Measurements from ENCODE around the gene FRMD4A.
"Not testable (repeated sequence)": the region's sequence is repeated elsewhere in the genome, so short reads cannot be mapped to it uniquely, and the experiment has no call there.

The FRMD4A gene

DNA sequence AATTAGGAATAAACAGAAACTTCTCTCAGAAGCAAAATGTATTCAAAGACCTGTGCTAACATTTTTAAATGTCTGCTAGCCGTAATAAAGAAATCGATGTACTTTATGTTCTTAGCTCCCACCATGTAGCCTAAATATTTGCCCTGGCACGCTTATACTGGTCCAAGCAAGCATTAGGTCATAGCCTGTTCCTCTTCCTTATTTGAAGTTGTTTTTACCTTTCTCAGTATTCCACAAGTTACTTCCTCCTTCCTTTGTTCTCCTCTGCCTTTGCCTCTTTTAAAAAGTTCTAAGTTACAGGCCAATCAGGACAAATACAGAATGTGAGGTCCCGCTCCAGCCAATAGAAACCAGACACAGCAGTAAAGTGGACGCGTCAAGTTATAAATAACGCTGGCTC, 288.7 kb downstream of the FRMD4A start:
- not testable (repeated sequence) for DNase-seq, H3K4me3 Mint-ChIP-seq, H3K4me1 Mint-ChIP-seq, H3K27me3 Mint-ChIP-seq, H3K9me3 Mint-ChIP-seq, ATAC-seq, H3K27ac Mint-ChIP-seq

DNA sequence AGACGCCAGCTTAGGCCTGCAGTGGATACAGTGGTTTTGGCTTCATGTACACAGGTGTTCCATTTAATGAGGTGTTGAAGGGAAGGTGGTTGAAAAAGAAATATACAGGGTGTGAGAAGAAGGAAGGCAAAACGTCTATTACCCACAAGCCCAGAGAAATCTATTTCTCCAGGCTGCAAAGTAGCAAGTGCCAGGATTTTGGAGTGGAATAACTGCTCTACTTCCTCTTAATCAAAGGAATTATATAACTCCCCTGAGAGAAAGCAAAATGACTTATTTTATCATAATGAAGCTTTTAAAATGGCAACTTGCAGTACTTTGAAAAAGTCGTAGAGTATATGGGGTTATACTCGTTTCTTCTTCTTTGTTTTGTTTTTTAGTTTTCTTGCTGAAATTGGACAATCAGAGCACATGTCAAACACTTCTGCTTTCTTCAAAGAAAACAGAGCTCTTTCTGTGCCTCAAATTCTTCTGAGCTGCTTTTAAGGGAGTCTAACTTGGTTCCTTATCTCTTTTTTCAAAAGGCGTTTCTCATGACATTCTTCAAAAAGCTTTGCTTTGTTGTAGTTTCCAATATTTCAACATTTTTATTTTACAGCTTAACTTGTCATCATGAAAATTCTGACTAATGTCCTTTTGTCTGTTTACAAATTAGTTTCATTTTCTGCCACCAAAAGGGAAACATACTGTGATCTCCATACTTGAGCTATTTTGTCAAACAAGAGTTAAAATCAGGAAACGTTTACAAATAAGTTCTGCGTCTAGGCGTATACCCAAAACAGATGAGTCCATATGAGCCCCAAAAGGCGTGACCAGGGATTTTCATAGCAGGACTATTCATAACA, 289.7 kb downstream of the FRMD4A start:
- no peaks in the 10 kb centered on the region for H3K4me1 Mint-ChIP-seq
- no peak overlapping the region for H3K4me3 Mint-ChIP-seq
- no peaks in the 10 kb centered on the region for H3K27me3 Mint-ChIP-seq
- peak overlapping the region in 1 of 2 donors; percentile 10 for H3K27ac Mint-ChIP-seq
- ATAC-seq = no peak
- no peak for DNase-seq
- no peaks in the 10 kb centered on the region for H3K9me3 Mint-ChIP-seq

DNA sequence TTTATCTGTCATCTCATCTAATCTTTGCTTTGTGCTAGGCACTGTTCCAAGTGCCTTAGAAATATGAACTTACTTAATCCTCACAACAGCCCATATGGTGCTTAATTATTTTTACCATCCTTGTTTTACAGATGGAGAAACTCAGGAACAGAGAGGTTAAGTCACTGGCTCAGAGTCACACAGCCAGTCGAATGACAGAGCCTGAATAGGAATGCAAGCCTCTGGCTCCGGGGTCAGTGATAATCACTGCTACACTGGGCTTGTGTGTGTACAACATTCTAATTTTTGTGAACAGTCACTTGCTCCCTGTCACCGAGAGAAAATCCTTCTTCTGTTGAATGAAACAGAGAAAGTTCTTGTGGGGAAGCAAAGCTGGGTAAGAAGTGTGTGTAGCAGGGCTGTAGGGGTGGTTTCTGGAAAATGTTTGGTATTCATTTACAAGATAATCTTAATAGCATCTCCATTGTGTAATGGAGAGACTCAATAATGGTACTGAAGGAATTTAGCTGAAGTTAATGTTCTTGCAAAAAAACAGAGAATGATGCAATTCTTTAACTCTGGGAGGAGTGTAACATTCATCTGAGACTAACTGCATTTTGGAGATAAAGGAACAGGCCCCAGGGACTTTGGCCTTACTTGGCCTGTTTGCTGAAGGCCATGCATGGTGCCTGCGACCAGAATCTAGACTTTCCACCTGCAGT, 290.6 kb downstream of the FRMD4A start:
- no peaks in the 10 kb centered on the region for H3K9me3 Mint-ChIP-seq
- DNase-seq = no peak
- no peaks in the 10 kb centered on the region for H3K27me3 Mint-ChIP-seq
- no peak overlapping the region for H3K27ac Mint-ChIP-seq
- no peaks in the 10 kb centered on the region for H3K4me1 Mint-ChIP-seq
- ATAC-seq = no peak
- H3K4me3 Mint-ChIP-seq = no peak overlapping the region

DNA sequence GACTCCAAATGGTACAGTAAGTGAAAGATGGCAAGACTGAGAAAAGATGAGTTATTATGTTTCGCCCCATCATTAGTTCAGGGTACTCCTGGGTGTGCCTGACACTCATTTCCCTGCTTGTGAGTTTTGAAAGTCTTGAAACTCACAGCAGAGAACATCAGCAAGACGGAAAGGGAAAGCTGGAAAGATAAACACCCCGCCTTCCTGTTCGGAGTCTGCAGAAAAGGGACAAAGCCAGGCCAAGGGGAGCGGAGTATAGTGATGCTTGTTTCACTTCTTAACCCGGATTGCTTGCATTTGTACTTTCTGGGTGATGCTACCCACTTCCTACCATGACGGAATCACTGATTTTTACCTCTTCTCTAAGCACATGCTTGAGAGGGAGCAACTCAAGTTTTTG, 294.5 kb downstream of the FRMD4A start:
- no peak for ATAC-seq
- H3K4me3 Mint-ChIP-seq = no peak overlapping the region
- no peaks in the 10 kb centered on the region for H3K9me3 Mint-ChIP-seq
- no peak for DNase-seq
- no peaks in the 10 kb centered on the region for H3K27me3 Mint-ChIP-seq
- no peak overlapping the region for H3K27ac Mint-ChIP-seq
- H3K4me1 Mint-ChIP-seq = peaks cover 6% of the 10 kb centered on the region

DNA sequence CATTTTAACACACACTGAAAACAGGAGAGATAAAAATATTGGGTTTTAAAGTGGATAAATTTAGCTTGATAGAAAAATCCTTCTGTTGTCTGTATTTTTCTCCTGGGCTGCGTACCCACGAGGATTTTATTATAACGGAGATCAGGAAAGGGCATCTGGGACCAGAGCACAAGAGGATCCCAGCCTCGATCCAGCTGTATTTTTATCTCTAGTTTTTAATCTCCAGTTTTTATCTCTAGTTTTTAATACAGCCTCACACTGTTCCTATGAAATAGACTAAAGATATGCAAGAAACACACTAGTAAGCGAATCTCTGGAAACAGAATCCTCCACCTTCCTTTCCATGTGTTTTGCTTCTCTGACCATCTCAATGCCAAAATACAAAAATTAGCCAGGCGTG, 295.2 kb downstream of the FRMD4A start:
- no peaks in the 10 kb centered on the region for H3K27me3 Mint-ChIP-seq
- H3K9me3 Mint-ChIP-seq = no peaks in the 10 kb centered on the region
- no peak for ATAC-seq
- DNase-seq = no peak
- H3K4me1 Mint-ChIP-seq = peaks cover 6% of the 10 kb centered on the region
- no peak overlapping the region for H3K27ac Mint-ChIP-seq
- H3K4me3 Mint-ChIP-seq = no peak overlapping the region

DNA sequence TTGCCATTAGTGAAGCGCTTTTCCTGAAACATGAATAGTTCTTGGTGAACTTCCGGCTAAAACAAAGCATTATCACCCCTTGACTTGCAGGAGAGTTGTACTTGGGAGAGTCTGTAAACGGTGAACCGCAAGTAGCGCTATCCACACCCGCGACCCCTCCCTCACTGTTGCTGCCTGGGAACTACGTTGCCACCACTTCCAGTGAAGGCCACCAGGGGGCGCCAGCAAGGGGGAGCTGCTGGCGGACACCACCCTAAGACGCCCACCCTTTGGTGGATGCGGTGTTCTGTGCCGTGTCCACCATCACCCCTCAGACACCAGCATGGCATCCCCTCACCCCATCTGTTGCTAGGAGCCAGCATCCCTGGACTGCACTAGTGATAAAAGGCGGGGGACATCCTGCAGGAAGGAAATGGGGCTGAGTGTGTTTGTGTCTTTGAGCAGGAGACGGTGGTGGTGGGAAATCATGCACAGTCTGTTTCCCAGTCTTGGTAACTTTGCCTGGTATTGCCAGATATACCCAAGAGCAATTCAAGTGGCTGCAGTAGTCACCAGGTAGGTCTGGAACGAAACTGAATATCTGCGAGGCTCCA, 298.2 kb downstream of the FRMD4A start:
- ATAC-seq (peak; percentile 61), DNase-seq (peak; percentile 36 to 48)
- Mint-ChIP-seq H3K27me3 (no peaks in the 10 kb centered on the region), H3K4me3 (no peak overlapping the region), H3K9me3 (no peaks in the 10 kb centered on the region), H3K4me1 (peaks cover 6% of the 10 kb centered on the region), H3K27ac (no peak overlapping the region)

DNA sequence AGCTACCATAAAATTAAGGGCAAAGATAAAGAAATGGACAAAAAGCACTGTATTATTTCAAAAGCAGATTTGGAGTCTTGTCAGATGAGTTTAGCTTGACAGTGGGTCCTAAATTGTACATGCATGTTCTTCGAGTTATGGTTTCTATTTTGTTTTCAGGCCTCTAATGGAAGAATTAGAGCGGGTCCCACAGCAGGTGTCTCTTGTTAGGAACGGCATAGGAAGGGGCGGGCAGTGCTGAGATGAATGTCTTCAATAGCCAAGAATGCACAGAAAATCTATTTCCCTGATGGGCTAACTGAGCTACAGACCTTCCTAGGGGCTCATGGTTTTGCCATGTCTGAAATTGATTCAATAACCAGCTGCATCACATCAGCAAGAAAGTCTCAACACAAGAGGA, 304.4 kb downstream of the FRMD4A start:
- no peak overlapping the region for H3K4me3 Mint-ChIP-seq
- no peak for ATAC-seq

DNA sequence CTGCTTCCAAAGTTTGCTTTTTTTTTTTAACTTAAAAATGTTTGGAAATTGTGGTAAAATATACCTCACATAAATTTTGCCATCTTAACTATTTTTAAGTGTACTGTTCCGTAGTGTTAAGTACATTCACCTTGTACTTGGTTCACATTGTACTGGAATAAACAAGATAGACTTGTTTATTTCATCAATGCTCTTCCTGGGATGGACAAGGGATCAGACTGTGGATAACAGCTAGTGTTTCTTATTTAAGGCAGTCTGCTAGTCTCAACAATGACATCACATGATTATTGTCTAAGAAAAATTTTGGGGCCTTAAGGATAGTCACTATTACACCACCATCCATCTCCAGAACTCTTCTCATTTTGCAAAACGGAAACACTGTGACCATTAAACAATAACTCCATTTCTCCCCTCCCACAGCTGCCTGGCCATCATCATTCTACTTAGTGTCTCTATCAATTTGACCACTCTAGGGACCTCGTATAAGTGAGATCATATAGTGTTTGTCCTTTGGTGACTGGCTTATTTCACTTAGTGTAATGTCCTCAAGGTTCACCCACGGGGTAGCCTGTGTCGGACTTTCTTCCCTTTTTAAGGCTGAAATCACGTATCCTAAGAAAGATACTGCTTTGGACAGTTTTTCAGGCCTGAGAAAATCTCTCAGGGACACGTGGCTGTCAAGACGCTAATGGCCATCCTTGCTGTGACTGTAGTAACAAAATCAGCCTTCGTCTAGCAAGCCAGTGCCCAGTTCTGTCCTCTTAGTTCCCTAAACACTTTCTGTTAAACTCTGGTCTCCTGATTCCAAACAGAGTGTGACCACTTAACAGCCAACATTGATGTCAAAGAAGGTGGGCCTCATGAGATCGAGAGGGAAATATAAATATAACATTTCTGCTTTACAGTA, 305.2 kb downstream of the FRMD4A start:
- ATAC-seq (no peak), DNase-seq (no peak)
- no peak overlapping the region for H3K4me3 Mint-ChIP-seq
- peaks cover 17% of the 10 kb centered on the region for H3K4me1 Mint-ChIP-seq
- H3K27ac Mint-ChIP-seq = no peak overlapping the region
- peaks cover 36% of the 10 kb centered on the region for H3K27me3 Mint-ChIP-seq
- no peaks in the 10 kb centered on the region for H3K9me3 Mint-ChIP-seq

More for the DNA sequence above, 304.4 kb downstream of the FRMD4A start:
- Mint-ChIP-seq H3K27me3 (peaks cover 32% of the 10 kb centered on the region), H3K4me1 (peaks cover 17% of the 10 kb centered on the region), H3K9me3 (no peaks in the 10 kb centered on the region), H3K27ac (no peak overlapping the region)
- no peak for DNase-seq

DNA sequence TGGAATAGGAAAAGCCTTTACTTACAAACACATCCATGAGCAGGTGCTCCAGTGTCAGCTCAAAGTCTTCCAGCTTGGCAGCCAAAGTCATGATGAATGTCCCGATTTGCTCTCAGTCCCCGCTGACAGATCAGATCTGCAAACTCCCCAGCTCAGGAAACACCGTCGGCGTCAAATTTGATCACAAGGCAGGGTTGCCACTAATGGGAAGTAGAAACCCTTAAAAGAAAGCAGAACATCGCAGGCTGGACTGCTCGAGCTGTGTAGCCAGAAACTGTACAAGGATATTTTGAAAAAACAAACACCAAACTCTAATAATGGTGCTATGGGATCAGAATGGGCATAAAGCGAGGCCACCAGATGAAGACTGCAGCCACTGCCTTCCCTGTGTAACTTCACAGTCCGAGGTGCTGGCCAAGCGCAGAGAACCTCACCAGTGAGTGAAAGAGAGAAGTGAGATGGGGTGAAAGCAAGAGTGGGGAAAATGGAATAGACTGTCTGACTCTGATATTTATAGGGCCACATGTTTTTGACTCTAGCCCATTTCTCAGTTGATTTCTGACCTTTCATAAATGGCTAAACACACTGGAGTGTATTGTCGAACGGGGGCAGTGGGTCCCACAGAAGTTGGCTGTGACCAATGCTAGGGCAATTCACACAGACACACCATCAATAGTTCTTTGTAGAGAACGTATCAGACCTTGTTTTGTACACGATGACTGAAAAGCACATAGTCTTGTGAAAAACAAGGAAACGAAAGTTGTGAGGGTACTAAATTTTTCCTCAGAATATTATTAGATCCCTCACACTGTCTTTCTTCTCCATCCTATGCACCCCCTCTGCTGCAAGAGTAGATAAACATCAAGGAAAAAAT, 306.2 kb downstream of the FRMD4A start:
- ATAC-seq (no peak), DNase-seq (no peak)
- Mint-ChIP-seq H3K9me3 (no peaks in the 10 kb centered on the region), H3K27me3 (peaks cover 40% of the 10 kb centered on the region), H3K4me3 (no peak overlapping the region), H3K4me1 (peaks cover 17% of the 10 kb centered on the region), H3K27ac (no peak overlapping the region)

DNA sequence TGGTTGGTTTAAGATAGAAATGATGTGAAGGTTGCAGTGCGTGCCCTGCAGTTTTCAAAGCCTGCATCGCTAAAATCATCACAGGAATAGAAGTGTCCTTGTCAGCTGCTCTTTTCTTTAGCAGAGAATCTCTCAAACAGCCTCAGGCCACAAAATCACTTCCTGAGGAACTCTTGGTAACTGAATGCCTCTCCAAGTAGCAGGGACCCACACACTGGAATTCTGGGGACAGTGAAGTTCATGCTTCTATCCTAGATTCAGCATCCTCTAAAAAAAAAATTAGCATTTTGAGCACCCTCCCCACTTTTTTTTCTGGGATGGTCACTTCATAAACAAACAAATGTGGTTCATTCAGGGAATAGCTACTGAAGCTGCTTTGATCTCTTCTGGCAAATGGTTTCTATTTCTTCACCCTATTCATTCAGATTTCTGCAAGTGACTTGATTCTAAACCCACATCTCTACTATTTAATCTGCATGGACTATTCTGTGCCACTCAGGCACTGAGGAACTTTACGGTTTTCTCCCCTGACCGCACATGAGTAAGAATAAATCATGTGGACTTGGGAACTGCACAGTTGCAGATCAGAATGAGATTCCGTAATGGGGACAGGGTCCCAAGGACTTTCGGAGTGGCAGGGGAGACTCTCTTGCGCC, 306.9 kb downstream of the FRMD4A start:
- Mint-ChIP-seq H3K4me3 (no peak overlapping the region), H3K27ac (no peak overlapping the region), H3K9me3 (peaks cover 5 to 6% of the 10 kb centered on the region in 2 donors), H3K4me1 (peaks cover 17% of the 10 kb centered on the region), H3K27me3 (peaks cover 40% of the 10 kb centered on the region)
- ATAC-seq (no peak), DNase-seq (no peak)

DNA sequence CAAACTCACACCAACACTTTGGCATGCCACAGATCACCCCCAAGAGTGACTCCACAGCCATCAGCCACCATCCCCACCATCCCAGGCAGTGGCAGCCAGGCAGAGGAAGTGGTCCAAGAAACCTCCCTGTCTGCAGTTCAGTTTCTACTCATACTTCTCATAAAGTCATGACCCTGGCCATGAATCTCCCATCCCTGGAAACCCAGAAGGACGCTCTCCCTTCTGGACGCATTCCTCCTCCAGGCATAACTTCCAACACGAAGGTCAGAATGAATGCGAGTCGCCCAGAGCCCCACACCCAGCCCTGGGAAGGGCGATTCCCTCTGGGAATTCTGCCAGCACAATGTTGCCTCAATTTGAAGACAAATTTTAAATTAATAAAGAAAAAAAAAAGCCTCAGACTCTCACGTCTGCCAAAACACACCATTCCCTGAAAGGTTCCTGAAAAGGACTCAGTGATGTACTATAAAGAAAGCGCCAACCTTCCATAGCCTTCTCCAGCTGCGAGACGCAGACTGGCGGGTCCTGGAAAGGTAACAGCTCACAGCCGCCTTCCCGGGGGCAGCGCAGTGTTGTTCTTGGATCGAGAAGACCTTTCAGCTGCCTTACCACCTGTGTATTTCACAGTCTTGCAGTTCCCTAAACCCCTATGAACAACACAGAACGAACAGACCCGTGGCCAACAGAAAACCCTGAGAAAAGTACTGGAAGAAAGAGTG, 307.6 kb downstream of the FRMD4A start:
- H3K9me3 Mint-ChIP-seq = peaks cover 11 to 12% of the 10 kb centered on the region in 2 donors
- DNase-seq = no peak

DNA sequence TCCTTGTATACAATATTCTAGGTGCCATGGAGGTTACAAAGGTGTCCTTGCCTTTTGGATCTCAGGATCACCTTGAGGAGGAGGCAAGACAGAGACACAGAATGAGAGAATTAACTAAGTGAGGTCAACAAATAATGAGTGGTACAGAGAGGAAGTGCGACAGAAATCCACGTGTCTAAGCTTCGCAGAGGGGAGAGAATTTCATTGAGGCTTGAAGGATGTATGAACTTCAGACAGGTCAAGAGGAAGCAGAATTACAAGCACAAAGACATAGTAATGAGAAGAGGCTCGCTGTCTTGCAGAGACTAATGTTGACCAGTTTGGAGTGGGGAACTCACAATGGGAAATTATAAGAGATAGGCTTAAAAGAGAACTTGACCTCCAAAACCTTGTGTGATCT, 308.7 kb downstream of the FRMD4A start:
- Mint-ChIP-seq H3K27me3 (peaks cover 40% of the 10 kb centered on the region), H3K4me1 (peaks cover 17% of the 10 kb centered on the region), H3K4me3 (no peak overlapping the region), H3K27ac (peak overlapping the region in 1 of 2 donors; percentile 3), H3K9me3 (peaks cover 11 to 12% of the 10 kb centered on the region in 2 donors)
- ATAC-seq (no peak), DNase-seq (no peak)

More for the DNA sequence above, 307.6 kb downstream of the FRMD4A start:
- no peak overlapping the region for H3K4me3 Mint-ChIP-seq
- ATAC-seq = no peak
- H3K27me3 Mint-ChIP-seq = peaks cover 40% of the 10 kb centered on the region
- H3K27ac Mint-ChIP-seq = no peak overlapping the region
- peaks cover 17% of the 10 kb centered on the region for H3K4me1 Mint-ChIP-seq

DNA sequence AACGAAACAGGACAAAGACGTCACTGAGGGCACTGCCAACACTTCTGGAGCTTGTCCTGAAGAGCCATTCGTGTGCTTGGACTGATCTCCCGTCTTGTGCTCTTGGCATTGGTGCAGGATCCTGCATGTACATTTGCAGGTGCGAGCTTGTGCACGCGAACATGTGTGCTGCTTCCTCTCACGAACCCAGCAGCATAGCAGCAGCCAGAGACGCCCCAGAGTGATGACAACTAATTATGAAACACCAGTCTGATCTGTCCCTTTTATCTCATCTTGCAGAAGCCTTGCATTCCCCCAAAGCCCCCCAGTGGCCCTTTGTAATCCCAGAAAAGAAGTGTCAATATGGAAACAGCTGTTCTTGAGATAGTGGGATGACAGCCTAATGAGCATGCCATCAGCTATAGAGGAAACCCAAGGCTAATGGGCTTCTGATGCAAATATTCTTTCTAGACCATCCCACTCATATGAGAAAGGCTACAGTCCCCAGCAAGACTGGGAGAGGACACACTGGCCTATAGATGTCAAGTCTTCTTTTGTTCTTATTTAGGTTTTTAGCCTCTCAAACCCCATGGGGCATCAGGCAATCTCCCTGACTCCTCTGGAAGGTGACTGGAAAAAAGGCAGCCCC, 310.6 kb downstream of the FRMD4A start:
- peaks cover 40% of the 10 kb centered on the region for H3K27me3 Mint-ChIP-seq
- no peak overlapping the region for H3K27ac Mint-ChIP-seq
- peaks cover 11 to 12% of the 10 kb centered on the region in 2 donors for H3K9me3 Mint-ChIP-seq
- no peak for ATAC-seq
- peaks cover 30% of the 10 kb centered on the region for H3K4me1 Mint-ChIP-seq
- DNase-seq = no peak
- H3K4me3 Mint-ChIP-seq = no peak overlapping the region

Data from stimulated activated naive CD8-positive, alpha-beta T cell treated with anti-CD3 and anti-CD28 coated beads, Interleukin-15, amount 100 ng/mL, for 72 hours (primary cell).